GM13977 (cell line): ENCODE data around the gene TRIO.

Experiments used
- DNase-seq: peaks from one replicate; pipeline ENCODE4 v3.0.0; 2012; ENCODE audit warnings: low spot score
- in situ Hi-C: fragments of 300-500 bp; cut with MboI; formaldehyde crosslinking; loops from one replicate; pipeline ENCODE4 v1.12.0; 2022; ENCODE audit warnings: low sequenced_read_pairs, low pct_unique_long_range_greater_than_20kb, mixed read lengths, inconsistent platforms; ENCODE audit not compliant: unreplicated experiment
- TF ChIP-seq, protein P1 (sequence below): IDR thresholded peaks from 2 replicates; pipeline ENCODE4 v1.5.1; 2012; ENCODE audit warnings: mild to moderate bottlenecking, control low read depth; ENCODE audit not compliant: insufficient read depth; ENCODE audit errors: extremely low read depth, missing control alignments

TRIO gene

DNA sequence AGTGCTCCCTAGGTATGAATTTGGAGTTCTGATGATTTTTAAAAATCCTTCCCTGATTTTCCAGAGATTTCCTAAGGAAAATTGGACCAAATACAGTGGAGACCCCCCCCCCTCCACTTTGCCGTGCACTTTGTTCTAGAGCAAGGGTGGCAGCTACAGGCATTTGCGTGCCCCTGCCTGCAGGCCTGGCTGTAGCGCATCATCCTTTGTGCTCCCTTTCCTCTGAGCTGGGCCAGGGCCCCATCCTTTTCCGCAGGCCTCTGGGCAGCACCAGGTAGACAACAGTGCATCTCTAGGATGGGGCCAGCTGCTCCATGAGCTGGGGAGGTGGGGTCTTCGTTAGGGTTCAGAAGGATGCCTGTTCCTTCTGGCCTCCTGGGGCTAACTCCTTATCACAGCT lies 39.6 kb downstream of the TRIO start:
- no peak for DNase-seq
- TF ChIP-seq, protein P1, sequence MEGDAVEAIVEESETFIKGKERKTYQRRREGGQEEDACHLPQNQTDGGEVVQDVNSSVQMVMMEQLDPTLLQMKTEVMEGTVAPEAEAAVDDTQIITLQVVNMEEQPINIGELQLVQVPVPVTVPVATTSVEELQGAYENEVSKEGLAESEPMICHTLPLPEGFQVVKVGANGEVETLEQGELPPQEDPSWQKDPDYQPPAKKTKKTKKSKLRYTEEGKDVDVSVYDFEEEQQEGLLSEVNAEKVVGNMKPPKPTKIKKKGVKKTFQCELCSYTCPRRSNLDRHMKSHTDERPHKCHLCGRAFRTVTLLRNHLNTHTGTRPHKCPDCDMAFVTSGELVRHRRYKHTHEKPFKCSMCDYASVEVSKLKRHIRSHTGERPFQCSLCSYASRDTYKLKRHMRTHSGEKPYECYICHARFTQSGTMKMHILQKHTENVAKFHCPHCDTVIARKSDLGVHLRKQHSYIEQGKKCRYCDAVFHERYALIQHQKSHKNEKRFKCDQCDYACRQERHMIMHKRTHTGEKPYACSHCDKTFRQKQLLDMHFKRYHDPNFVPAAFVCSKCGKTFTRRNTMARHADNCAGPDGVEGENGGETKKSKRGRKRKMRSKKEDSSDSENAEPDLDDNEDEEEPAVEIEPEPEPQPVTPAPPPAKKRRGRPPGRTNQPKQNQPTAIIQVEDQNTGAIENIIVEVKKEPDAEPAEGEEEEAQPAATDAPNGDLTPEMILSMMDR: no peak
- in situ Hi-C loops: no loop called here

DNA sequence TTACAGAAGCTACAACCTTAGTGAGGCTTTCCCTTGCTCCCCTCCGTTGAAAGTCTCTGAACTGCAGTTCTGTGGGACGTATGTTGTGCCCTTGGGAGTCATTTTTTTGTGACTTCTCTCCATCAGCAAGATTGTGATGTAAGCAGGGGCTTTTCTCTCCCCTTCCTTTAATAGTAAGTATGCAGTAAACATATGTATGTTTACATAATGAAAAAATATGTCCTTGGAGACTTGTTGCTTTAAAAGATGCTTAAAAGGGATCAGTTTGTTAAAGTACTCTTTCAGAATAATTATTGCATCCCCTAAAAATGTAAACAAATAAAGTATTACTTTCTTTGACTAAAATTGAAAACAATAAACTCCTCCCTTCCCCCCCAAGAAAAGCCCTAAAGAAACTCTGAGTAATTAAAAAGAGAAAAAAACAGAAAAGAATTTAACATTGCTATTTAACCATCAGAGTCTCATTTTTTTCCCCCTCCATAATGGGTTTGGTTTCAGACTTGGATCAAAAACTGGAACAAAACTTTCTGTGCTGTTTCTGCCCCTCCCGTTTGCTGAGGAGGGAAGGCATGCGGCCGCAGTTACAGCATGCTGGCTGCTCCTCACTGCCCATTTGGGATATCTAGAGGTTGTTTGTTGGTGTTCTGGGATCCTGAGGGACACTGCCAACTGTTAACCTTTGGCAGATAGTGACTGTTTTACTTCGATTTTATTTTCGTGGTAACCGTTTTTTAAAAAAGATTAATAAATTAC lies 40.2 kb downstream of the TRIO start:
- in situ Hi-C loops: no loop called here
- TF ChIP-seq, protein P1: no peak
- DNase-seq: no peak

DNA sequence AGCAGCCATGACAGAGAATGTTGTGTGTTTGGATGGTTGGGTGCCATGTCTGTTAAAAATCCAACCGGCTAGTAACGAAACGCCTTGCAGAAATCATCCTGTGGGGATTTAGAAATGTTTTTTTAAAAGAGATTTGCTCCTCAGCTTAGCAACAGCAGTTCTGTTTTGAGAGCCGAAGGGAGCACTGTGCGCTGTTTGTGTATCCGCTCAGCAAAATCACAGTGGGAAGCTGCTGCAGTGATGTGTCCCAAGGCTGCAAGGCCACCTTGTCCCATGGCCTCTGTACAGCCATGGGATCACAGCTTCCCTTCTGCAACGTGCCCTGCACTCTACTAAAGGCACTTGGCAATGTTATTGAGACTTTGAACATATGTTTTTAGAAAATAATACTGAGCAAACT lies 40.9 kb downstream of the TRIO start:
- DNase-seq: no peak
- in situ Hi-C loops: no loop called here
- TF ChIP-seq, protein P1: no peak

DNA sequence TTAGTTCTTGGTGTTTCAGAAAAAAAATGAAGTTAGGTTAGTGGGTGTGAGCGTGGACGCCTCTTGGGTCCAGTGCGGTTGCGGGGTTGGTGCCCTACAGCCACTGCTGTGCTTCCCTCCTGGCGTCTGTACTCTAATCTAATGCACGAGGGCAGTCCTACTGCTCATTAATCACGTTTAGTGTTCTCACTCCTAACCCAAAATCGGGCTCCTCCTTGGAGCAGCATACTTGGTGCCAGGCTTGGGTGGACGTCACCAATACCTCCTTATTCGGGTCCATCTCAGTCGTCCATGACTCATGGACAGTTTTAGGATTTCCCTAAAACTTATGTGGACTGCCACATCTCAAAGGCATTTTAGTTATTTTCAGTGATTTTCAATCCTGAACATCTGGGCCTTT lies 41.6 kb downstream of the TRIO start:
- TF ChIP-seq, protein P1: no peak
- in situ Hi-C loops: no loop called here
- DNase-seq: no peak

DNA sequence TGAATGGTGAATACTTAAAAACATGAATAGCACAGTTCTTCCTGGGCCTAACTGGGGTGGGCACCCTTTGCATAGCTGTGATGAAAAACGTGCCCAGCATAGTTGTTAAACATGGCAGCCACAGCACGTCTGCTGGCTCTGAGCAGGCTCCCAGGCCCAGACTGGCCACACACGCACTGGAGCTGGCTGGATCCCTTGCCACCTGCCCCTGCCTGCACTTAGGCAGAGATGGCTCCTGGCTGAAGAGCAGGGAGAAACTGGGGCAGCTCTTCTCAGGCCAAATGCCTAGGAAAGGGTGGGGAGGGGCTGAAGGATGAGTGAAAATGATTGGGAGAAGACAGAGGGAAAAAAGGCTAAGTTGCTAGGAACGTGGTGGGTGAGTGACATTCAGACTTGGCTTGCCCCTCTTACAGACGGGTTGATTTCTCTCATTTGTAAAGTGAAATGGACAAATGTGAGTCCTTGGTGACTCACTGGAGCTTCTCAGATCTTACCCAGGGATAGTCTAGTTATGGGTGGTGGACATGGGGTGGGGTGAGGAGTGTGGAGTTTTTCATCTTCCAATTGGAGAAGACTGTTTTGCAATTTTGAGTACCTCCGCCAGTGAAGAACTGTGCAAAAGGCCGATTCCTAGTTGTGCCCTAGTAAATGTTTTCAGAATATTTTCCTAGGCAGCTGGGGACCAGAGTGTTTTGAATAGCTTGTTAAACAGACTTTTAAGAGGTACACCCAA lies 42.4 kb downstream of the TRIO start:
- TF ChIP-seq, protein P1: no peak
- in situ Hi-C loops: no loop called here
- DNase-seq: no peak

DNA sequence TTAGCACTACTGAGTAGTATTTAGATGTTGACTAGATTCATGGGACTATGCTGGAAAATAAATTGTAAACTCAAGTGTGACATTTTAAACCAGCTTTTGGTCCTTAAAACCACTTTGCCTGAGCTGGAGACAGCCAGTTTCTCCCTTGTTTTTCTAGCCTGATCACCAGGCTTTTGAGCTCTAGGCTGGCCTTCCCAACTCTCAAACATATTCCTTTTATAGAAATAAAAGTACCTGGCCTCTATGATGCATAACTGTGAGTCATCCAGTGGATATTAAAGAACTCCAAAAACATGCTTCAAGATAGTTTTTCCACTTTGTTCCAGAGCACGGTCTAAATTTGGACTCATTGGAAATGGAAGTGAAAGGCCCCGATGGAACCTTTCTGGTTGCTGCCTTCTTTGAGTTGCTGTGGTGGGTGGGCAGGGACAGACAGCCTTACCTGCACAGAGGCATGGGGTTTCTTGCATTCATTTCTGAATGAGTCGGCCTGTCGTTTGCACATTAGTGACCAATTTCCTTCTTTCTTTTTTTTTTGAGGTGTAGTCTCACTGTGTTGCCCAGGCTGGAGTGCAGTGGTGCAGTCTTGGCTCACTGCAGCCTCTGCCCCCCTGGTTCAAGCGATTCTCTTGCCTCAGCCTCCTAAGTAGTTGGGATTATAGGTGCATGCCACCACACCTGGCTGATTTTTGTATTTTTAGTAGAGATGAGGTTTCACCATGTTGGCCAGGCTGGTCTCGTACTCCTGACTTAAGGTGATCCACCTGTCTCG lies 43.1 kb downstream of the TRIO start:
- DNase-seq: no peak
- in situ Hi-C loops: no loop called here
- TF ChIP-seq, protein P1: no peak
